Lower leg skin (tissue), 4 donors: ENCODE measurements around the gene SPATA33. TPM values are rescaled to one million over a fixed set of nuclear protein-coding genes. Genes with fewer than 3 reads are reported as not detected.
"Not testable (repeated sequence)": the region's sequence is repeated elsewhere in the genome, so short reads cannot be mapped to it uniquely, and the experiment has no call there.

Source experiments
- DNase-seq, 2 donors: peaks; one replicate each; pipeline ENCODE4 v3.0.0-alpha.2; 2019; ENCODE audit warnings: low spot score in 2 of 2
- H3K4me3 ChIP-seq: fragments of 200-600 bp; sonication (generic); 2 replicates; pipeline ENCODE4 v1.5.1; 2017; ENCODE audit warnings: mild to moderate bottlenecking, low read depth; ENCODE audit not compliant: poor library complexity, severe bottlenecking
- CTCF ChIP-seq, 3 donors: fragments of 450-650 bp; IDR thresholded peaks; one replicate each; pipeline ENCODE4 v1.5.1; 2016; ENCODE audit warnings: antibody characterized with exemption in 3 of 3, mild to moderate bottlenecking in 3 of 3, moderate library complexity in 2 of 3
- POLR2A ChIP-seq, 2 donors: fragments of 450-650 bp; IDR thresholded peaks; one replicate each; pipeline ENCODE4 v1.6.1; 2016 to 2017; ENCODE audit warnings: antibody characterized with exemption in 2 of 2, mild to moderate bottlenecking in 1 of 2, moderate library complexity in 1 of 2
- WGBS, 2 donors: methylation state at CpG; one replicate each; pipeline ENCODE4 v1.1.5; 2018; 5-methylcytosine and 5-hydroxymethylcytosine counted together
- intact Hi-C: fragments of 100-400 bp; cut with DNase I; formaldehyde crosslinking; loops from one replicate; pipeline ENCODE4 v1.15.0; 2023; ENCODE audit warnings: low total_unique reads
- total RNA-seq, 4 donors: library from RNA; depleted of rRNA; stranded (reverse); fragments of >200 nt; gene quantifications; one replicate each; pipeline ENCODE4 v1.1.0, GENCODE V29; 2016

SPATA33 gene
- total RNA-seq, 4 donors from 2014 or later: 1.1 to 4.1 (median 2.5) TPM

GRCh38 chr16:89697161-89697615 is 39.6 kb downstream of the SPATA33 start:
- intact Hi-C loops: no loop called here
- no peak overlapping the region for H3K4me3 ChIP-seq
- no peak for DNase-seq
- TF ChIP-seq POLR2A (IDR thresholded peaks at IDR 0.05) (no peak), CTCF (IDR thresholded peaks at IDR 0.05) (no peak)
- 91 to 92% methylated on average over 6 to 19 of the region's 19 CpGs for WGBS, 2 donors

GRCh38 chr16:89697616-89698331 is 40.1 kb downstream of the SPATA33 start:
- no peak overlapping the region for H3K4me3 ChIP-seq
- DNase-seq: no peak
- TF ChIP-seq CTCF (IDR thresholded peaks at IDR 0.05): no peak
- no peak for TF ChIP-seq POLR2A (IDR thresholded peaks at IDR 0.05)
- intact Hi-C loops: no loop called here
- WGBS, 2 donors: 82 to 91% methylated on average over 8 to 23 of the region's 32 CpGs

- DNase-seq, intact Hi-C loops, H3K4me3 ChIP-seq: not testable (repeated sequence)
- WGBS, 2 donors: 94 to 97% methylated on average over 14 of the region's 14 CpGs
Observed at GRCh38 chr16:89698717-89699116, 41.1 kb downstream of the SPATA33 start.

- intact Hi-C loops: loop anchor here (10.0 kb wide), 1 partner anchor 165 kb away; no protein-coding TSS in a partner anchor
- H3K4me3 ChIP-seq, DNase-seq: not testable (repeated sequence)
- 56 to 62% methylated on average over 16 to 18 of the region's 18 CpGs for WGBS, 2 donors
Observed at GRCh38 chr16:89699629-89700099, 42.0 kb downstream of the SPATA33 start.

- WGBS, 2 donors: 1 to 3% methylated on average over 15 to 25 of the region's 30 CpGs
- intact Hi-C loops: loop anchor here (10.0 kb wide), 1 partner anchor 165 kb away; no protein-coding TSS in a partner anchor
- peak in 1 of 3 donors; percentile 36 for TF ChIP-seq CTCF (IDR thresholded peaks at IDR 0.05)
- no peak for TF ChIP-seq POLR2A (IDR thresholded peaks at IDR 0.05)
- peak; percentile 97 to 99 for DNase-seq
- peak overlapping the region; percentile 56 for H3K4me3 ChIP-seq
Observed at GRCh38 chr16:89700100-89700648, 42.5 kb downstream of the SPATA33 start.

- DNase-seq: peak in 1 of 2 donors; percentile 89
- WGBS, 2 donors: 3 to 4% methylated on average over 20 to 44 of the region's 78 CpGs
- intact Hi-C loops: loop anchor here (10.0 kb wide), 1 partner anchor 164 kb away; no protein-coding TSS in a partner anchor
- H3K4me3 ChIP-seq: peak overlapping the region; percentile 56
- TF ChIP-seq CTCF (IDR thresholded peaks at IDR 0.05) (no peak), POLR2A (IDR thresholded peaks at IDR 0.05) (no peak)
Observed at GRCh38 chr16:89700649-89701424, 43.2 kb downstream of the SPATA33 start.
